HUES64 (cell line): ENCODE results near the gene SRPK3.
"Not testable (repeated sequence)": the region's sequence is repeated elsewhere in the genome, so short reads cannot be mapped to it uniquely, and the experiment has no call there.

Source experiments
- H3K27ac ChIP-seq: 2 replicates; pipeline ENCODE4 v1.7.0; 2013; ENCODE audit warnings: low read depth, low read length, inconsistent platforms
- H3K27me3 ChIP-seq: 2 replicates; pipeline ENCODE4 v1.6.1; 2013; ENCODE audit warnings: mild to moderate bottlenecking, low read length; ENCODE audit not compliant: insufficient read depth
- H3K36me3 ChIP-seq: 2 replicates; pipeline ENCODE4 v1.6.1; 2013; ENCODE audit warnings: mild to moderate bottlenecking, low read length; ENCODE audit not compliant: insufficient read depth
- H3K4me1 ChIP-seq: 2 replicates; pipeline ENCODE4 v1.6.1; 2013; ENCODE audit warnings: mild to moderate bottlenecking, low read length, moderate library complexity; ENCODE audit not compliant: insufficient read depth
- H3K4me3 ChIP-seq: 2 replicates; pipeline ENCODE4 v1.5.1; 2013; ENCODE audit warnings: mild to moderate bottlenecking, low read length, moderate library complexity
- H3K9ac ChIP-seq: 2 replicates; pipeline ENCODE4 v1.6.1; 2013; ENCODE audit warnings: mild to moderate bottlenecking, low read depth, low read length
- H3K9me3 ChIP-seq: 2 replicates; pipeline ENCODE4 v1.6.1; 2013; ENCODE audit warnings: low read depth, low read length; ENCODE audit not compliant: insufficient read depth
- WGBS: fragments of 150-250, 120-280 bp; methylation state at CpG from one replicate; pipeline ENCODE4 v1.1.7; 2013; ENCODE audit warnings: missing lambda C conversion rate; 5-methylcytosine and 5-hydroxymethylcytosine counted together

Gene SRPK3

GRCh38 chrX:153749017-153749416, 31.8 kb upstream of the SRPK3 start:
- WGBS = 88% methylated on average over 7 of the region's 7 CpGs
- H3K4me3 ChIP-seq, H3K9ac ChIP-seq, H3K4me1 ChIP-seq, H3K9me3 ChIP-seq, H3K27me3 ChIP-seq, H3K36me3 ChIP-seq, H3K27ac ChIP-seq: not testable (repeated sequence)

- H3K4me1 ChIP-seq = no peaks in the 10 kb centered on the region
- H3K27ac ChIP-seq = no peak overlapping the region
- WGBS = 84% methylated on average over 11 of the region's 12 CpGs
- H3K9me3 ChIP-seq = no peaks in the 10 kb centered on the region
- H3K36me3 ChIP-seq = no peaks in the 10 kb centered on the region
- no peak overlapping the region for H3K9ac ChIP-seq
- no peak overlapping the region for H3K4me3 ChIP-seq
- H3K27me3 ChIP-seq = no peaks in the 10 kb centered on the region
Observed at GRCh38 chrX:153750127-153750774, 30.6 kb upstream of the SRPK3 start.

GRCh38 chrX:153755136-153755535, 25.7 kb upstream of the SRPK3 start:
- H3K4me3 ChIP-seq = no peak overlapping the region
- 83% methylated on average over 1 of the region's 1 CpG for WGBS
- H3K27me3 ChIP-seq = no peaks in the 10 kb centered on the region
- no peaks in the 10 kb centered on the region for H3K4me1 ChIP-seq
- H3K9ac ChIP-seq = no peak overlapping the region
- no peak overlapping the region for H3K27ac ChIP-seq
- H3K9me3 ChIP-seq = no peaks in the 10 kb centered on the region
- H3K36me3 ChIP-seq = no peaks in the 10 kb centered on the region

DNA sequence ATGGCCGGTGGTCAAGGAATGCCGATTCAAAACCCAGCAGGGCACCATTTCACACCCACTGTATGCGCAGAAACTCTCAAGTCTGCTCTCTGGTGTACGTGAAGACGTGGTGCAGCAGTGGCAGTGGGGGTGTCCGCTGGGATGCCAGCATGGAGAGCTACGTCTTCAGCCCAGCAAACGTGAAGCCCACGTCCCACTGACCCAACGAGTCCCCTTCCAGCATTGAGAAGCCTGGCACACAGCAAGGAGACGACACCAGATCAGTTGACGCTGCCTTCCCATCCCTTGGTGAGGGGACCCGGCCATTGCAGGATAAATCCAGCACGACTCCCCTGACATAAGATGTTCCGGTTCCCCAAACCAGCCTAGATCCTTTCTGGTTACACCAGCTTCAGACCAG, 19.0 kb upstream of the SRPK3 start:
- Histone ChIP-seq H3K27me3 (no peaks in the 10 kb centered on the region), H3K9me3 (no peaks in the 10 kb centered on the region), H3K9ac (no peak overlapping the region), H3K27ac (no peak overlapping the region), H3K4me1 (peaks cover 4% of the 10 kb centered on the region; the same call in 1 of the 2 replicates), H3K36me3 (no peaks in the 10 kb centered on the region), H3K4me3 (no peak overlapping the region)
- WGBS = 84% methylated on average over 15 of the region's 15 CpGs

DNA sequence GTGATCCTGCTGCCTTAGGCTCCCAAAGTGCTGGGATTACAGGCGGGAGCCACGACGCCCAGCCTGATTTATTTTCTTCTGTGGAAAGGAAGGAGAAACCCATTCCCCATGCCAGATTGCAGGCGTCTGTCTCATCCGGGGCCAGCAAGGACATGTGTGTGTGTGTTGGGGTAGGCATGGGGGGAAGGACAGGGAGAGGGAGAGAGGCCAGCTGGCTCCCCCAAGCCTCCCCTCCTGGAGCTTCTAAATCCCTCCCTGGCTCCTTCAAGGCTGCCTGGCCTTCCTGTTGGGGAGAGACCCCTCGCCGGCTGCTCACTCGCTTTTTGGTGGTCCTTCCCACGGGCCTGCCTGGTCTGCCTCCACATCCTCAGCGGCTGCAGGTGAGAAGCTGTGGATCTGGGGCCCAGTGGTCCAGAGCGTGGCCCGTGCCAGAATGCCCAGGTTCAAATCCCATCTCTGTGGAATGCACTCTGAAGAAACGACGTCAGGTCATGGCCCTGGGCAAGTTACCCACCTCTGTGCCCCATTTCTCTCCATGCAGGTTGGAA, 18.1 kb upstream of the SRPK3 start:
- Histone ChIP-seq H3K9me3 (no peaks in the 10 kb centered on the region), H3K27ac (no peak overlapping the region), H3K4me1 (peaks cover 4% of the 10 kb centered on the region; the same call in 1 of the 2 replicates), H3K27me3 (no peaks in the 10 kb centered on the region), H3K9ac (no peak overlapping the region), H3K4me3 (no peak overlapping the region), H3K36me3 (no peaks in the 10 kb centered on the region)
- WGBS = 92% methylated on average over 12 of the region's 14 CpGs

- Histone ChIP-seq H3K4me1 (peaks cover 4% of the 10 kb centered on the region; the same call in 1 of the 2 replicates), H3K4me3 (no peak overlapping the region), H3K9ac (no peak overlapping the region), H3K36me3 (no peaks in the 10 kb centered on the region), H3K9me3 (no peaks in the 10 kb centered on the region), H3K27ac (no peak overlapping the region), H3K27me3 (no peaks in the 10 kb centered on the region)
- WGBS = 92% methylated on average over 18 of the region's 18 CpGs
Observed at GRCh38 chrX:153763298-153763932, 17.4 kb upstream of the SRPK3 start.

DNA sequence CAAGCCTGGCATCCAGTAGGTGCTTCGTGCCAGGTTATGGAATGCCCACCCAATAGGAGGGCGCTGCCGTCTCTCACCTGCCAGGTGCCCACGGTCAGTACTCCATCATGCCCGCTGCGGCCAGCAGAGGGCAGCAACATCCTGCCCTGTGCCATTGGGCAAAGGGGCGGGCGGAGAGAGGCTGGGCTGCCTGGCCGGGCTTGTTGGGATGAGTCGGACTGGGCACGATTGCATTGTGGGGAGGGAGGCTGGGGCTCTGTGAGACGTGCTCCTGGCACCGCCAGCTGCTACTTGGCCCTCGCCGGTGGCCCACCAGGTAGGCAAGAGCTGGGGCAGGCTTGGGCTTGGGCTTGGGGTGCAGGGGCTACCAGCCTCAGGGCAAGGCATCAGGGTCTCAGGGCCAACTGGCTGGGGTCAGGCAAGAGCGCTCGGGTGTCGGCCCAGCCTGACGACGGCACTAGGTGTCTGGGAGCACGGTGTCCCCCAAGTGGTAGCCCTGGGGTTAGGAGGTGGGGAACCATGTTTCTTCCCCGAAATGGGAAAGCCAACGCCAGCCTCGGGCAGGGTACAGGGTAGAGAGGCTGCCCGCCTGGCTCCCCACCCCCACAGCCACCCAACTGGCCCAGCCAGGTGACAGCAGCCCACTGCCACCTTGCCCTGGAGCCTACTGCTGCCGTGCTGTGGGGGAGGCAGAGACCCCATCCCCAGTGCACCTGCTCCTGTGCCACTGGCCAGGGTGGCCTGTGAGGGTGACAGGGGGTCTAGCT, 16.7 kb upstream of the SRPK3 start, which contains the start of gene PLXNB3:
Gene PLXNB3, plus strand, starts transcription at position 261 of the 767 bp plus-strand sequence. CDS start 1,287 bp downstream, outside the sequence.
- Histone ChIP-seq H3K36me3 (no peaks in the 10 kb centered on the region), H3K4me3 (no peak within 1 kb of the TSS; the same call in 1 of the 2 replicates), H3K4me1 (peaks cover 4% of the 10 kb centered on the region; the same call in 1 of the 2 replicates), H3K27ac (no peak within 1 kb of the TSS), H3K27me3 (no peaks in the 10 kb centered on the region), H3K9ac (no peak within 1 kb of the TSS), H3K9me3 (no peaks in the 10 kb centered on the region)
- 36% methylated on average over 22 of the region's 26 CpGs for WGBS

- no peak overlapping the region for H3K9ac ChIP-seq
- no peaks in the 10 kb centered on the region for H3K36me3 ChIP-seq
- no peak overlapping the region for H3K4me3 ChIP-seq
- peaks cover 4% of the 10 kb centered on the region; the same call in 1 of the 2 replicates for H3K4me1 ChIP-seq
- no peaks in the 10 kb centered on the region for H3K27me3 ChIP-seq
- 97% methylated on average over 5 of the region's 7 CpGs for WGBS
- no peak overlapping the region for H3K27ac ChIP-seq
- no peaks in the 10 kb centered on the region for H3K9me3 ChIP-seq
Observed at GRCh38 chrX:153764786-153765137, 16.1 kb upstream of the SRPK3 start.

DNA sequence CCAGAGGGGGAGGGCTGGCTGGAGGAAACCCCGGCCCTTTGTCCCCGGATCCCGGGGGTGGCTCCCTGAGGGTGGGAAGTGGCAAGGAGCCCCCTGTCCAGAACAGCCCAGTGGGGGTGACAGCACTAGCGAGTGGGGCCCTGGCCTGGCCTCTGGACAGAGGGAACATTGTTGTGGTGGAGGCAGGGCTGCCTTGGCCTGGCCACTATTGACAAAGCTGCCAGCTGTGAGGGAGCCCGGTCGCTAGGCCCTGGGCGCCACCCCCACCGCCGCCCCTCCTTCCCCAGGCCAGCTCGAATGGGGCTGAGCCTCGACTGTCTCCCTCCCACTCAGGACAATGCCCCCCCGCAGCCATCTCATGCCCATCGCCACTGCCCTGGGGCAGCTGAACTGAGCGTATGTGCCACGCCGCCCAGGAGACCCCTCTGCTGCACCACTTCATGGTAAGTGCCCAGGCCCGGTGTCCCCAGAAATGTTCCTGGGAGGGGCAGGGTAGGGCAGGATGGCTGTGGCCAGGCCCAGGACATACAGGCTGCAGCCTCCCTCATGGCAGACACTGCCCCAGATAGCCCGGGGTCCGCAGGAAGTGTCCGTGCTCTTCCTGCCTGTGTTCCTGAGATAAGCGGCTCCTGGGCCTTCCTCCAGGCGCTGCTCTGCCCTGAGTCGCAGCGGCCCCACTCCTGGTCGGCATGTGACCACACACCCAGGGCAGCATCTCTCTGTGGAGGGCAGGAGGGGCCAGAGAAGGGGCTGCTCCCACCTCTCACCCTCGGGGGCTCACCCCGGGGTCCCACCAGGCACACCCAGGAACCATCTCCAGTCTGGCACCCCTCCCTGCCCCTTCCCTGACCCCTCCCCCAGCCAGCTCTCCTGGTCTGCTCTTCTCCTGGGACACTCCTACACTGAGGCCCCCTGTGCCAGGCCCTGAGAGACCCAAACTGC, 15.4 kb upstream of the SRPK3 start:
- Histone ChIP-seq H3K9ac (no peak overlapping the region), H3K9me3 (no peaks in the 10 kb centered on the region), H3K4me1 (peaks cover 4% of the 10 kb centered on the region; the same call in 1 of the 2 replicates), H3K27ac (no peak overlapping the region), H3K4me3 (no peak overlapping the region), H3K27me3 (no peaks in the 10 kb centered on the region), H3K36me3 (no peaks in the 10 kb centered on the region)
- 85% methylated on average over 27 of the region's 27 CpGs for WGBS

- Histone ChIP-seq H3K9ac (no peak overlapping the region), H3K4me1 (peaks cover 4% of the 10 kb centered on the region; the same call in 1 of the 2 replicates), H3K4me3 (no peak overlapping the region), H3K27me3 (no peaks in the 10 kb centered on the region), H3K27ac (no peak overlapping the region), H3K36me3 (no peaks in the 10 kb centered on the region), H3K9me3 (no peaks in the 10 kb centered on the region)
- WGBS = 27% methylated on average over 19 of the region's 21 CpGs
Observed at GRCh38 chrX:153766098-153766817, 14.6 kb upstream of the SRPK3 start.
